HTERT RPE-1 (cell line): ENCODE results near the gene NQO2.
"Not testable (repeated sequence)": the region's sequence is repeated elsewhere in the genome, so short reads cannot be mapped to it uniquely, and the experiment has no call there.

Experiments
- in situ Hi-C: fragments of 300-500 bp; cut with MboI; formaldehyde crosslinking; loops from 4 replicates; pipeline ENCODE4 v1.14.3; 2020; ENCODE audit warnings: low sequenced_read_pairs

Gene NQO2

DNA sequence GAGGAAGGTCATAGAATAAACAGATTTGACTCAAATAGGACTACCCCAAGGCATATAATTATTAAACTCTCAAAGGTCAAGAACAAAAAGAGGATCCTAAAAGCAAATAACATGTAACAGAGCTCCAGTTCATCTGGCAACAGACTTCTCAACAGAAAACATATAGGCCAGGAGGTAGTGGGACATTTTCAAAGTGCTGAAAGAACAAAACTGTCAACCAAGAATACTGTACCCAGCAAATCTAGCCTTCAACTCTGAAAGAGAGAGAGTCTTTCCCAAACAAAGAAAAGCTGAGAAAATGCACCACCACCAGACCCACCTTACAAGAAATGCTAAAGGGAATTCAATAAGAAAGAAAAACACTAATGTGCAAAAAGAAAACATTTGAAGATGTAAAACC, 11.9 kb downstream of the NQO2 start:
- in situ Hi-C loops = no loop called here

DNA sequence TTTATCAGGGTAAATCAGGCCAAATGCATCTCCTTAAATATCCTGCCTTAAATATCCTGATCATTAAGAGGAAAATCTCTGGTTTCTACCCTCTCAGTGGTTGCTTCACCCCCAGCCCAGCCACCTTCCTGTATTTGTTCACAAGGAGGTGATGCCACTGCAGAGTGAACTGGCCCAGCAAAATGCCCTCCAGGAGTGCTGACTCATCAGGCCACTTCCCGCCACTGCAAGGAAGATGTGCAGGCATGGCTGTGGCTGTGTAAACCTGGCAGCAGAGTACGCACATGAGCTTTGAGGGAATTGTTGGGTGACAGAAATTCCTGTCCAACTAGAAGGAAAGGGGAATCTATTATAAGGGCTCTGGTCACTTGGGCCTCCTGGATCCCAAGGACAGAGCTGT, 13.8 kb downstream of the NQO2 start:
- in situ Hi-C loops = no loop called here

DNA sequence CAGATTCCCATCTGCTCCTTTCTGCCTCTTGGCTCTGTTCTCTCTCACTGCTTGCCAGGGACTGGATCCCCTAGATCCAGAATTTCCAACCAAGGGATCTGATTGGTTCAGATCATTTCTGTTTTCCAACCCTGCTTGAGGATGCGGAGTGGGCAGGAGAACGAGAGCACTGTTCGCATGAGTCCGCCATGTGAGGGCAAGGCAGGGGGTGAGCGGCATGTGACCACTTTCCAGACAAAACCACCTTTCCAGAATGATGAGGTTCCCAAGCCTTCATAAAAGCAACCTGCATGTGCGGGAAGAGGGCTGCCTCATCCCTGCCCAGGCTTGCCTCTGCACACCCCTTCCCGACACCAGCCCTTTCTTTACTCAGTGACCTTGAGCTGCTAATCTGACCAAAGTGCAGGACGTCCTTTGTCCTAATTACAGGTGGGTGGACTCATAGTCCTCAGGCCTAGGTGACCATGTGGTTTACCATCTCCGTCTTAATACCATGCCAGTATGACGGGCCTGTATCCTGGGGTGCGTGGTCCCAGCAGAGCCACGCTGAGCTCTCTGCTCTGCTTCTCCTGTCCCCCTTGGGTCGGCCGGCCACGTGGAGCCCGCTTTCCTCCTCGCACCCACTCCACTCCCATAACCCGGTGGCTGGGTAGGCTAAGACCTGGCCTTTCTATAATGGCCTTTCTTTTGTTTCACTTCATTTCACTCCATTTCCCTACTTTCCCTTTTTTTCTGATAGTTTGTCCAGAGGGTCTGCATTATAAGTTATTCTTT, 14.4 kb downstream of the NQO2 start:
- in situ Hi-C loops = no loop called here

DNA sequence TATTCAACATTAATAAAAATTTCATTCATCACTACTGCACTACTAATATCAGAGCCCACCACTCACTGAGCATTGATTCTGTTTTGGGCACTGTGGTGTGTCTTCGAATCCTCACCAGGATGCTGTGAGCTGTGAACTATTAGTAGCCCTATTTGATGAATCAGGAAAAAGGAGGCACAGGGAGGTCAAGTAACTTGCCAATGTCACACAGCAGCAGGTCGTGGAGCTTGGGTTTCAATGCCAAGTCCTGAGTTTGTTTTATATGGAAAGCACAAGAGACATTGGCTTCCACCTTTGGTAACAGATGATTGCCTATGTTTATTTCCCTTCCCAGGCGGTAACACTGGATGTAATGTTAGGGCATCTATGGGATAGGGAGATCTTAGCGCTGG, 15.0 kb downstream of the NQO2 start:
- in situ Hi-C loops = no loop called here

DNA sequence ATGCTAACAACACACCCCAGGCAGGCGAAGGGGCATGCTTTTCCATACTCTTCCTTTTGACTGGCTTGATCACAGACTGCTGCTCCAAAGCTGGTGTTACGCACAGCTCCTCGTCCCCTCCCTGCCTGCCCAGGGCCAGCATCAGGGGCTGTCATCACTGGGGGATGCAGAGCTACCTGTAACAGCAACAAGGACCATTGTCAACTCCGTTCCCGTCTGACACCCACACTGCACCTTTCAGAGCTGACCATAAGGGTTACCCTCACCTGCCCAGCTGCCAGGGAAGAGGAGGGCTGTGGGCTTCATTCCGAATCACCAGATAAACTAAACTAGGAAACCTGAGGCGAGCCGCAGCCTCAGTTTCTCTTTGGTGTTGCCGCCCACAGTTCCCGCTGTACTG, 15.4 kb downstream of the NQO2 start:
- in situ Hi-C loops = no loop called here

DNA sequence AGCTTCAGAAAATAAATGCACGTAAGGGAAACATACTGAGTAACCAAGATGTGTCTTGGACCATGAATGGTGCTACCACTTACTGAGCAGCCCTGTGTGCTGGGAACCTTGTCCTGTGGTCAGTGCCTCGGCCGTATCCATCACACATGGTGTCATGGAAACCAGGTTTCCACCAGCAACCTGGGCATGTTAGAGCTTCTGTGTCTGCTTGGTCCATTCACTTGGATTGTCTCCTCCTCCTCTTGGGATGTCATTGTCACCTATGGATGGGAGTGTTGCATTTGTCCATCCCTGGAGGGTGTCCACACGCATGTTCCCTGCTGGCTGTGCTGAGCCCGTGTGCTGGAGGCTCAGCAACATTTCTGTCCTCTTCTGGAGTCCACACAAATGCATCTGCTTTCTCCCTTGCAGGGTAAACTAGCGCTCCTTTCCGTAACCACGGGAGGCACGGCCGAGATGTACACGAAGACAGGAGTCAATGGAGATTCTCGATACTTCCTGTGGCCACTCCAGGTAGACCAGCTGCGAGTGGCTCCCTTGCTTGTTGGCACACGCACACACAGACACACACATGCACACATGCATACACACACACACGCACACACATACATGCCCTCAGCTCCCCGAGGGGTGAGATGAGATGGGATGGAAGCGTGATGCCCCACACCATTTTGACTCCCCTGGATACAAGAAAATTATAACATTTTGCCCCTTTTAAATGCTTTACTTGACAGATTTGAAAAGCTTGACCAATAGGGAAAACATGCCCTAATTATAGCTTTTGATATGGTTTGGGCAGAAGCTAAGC, 17.0 kb downstream of the NQO2 start:
- in situ Hi-C loops = no loop called here

DNA sequence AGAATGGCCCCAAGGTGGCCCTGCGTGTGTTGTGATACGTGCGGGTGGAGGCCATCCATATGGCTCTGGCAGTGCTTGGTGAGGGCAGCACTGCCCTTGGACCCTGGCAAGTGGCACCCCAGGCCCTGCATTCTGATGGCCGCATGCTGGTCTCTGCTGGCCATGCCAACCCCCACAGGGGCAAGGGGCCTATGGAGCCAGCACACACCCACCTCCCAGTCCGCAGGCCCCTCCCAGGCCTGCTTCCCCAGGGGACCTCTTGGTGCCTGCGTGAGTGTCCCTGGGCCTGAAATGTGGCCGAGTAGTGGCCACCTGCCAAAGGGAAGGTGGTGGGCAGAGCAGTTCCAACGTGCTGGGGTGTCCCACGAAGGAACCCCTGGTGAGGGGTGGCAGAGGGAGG, 17.6 kb downstream of the NQO2 start:
- in situ Hi-C loops = no loop called here

DNA sequence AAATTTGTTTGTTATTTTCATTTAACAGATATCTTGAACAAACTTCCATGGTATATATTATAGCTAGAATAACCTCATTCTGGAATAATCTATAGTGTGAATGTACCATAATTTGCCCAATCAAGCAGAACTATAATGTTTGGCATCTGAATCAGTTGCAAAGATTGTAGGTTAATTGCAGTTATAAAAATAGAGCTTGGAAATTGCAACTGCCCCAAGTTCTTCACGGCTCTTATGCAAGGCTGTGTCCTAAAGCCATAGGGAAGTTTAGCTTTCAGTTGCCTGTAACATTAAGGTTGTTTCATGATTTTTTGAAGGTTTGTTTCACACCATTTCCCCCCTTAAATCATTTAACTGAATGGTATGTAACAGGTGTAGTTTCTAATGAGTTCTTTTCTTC, 19.4 kb downstream of the NQO2 start:
- in situ Hi-C loops = no loop called here

DNA sequence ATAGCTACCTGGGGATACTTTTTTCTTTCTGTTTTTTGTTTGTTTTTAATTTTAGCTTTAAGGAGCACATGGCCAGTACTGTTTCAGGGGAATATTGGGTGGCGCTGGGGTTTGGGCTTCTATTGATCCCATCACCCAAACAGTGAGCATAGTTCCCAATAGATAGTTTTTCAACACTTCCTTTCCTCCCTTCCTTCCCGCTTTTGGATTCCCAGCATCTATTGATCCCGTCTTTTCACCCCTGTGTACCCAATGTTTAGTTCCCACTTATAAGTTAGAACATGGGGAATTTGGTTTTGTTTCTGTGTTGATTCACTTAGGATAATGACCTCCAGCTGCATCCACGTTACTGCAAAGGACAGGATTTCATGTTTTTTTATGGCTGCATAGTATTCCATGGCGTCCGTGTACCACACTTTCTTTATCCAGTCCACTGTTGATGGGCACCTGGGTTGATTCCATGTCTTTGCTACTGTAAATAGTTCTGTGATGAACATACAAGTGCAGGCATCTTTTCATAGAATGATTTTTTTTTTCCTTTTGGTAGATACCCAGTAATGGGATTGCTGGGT, 20.1 kb downstream of the NQO2 start:
- in situ Hi-C loops = no loop called here

DNA sequence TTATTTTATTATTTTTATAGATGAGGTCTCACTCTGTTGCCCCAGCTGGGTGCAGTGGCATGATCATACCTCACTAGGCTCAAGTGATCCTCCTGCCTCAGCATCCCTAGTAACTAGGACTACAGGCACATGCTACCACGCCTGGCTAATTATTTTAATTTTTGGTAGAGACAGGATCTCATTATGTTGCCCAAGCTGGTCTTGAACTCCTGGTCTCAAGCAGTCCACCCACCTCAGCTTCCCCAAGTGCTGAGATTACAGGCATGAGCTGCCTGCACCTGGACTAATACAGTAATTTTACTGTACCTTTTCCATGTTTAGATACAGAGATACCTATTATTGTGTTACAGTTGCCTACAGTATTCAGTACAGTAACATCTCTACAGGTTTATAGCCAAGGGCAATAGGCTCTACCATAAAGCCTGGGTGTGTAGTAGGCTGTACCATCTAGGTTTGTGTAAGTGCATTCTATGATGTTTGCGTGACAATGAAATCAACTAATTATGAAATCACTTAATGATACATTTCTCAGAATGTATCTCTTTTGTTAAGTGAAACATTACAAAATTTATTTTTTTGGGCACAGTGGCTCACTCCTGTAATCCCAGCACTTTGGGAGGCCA, 21.4 kb downstream of the NQO2 start:
- in situ Hi-C loops = not testable (repeated sequence)

DNA sequence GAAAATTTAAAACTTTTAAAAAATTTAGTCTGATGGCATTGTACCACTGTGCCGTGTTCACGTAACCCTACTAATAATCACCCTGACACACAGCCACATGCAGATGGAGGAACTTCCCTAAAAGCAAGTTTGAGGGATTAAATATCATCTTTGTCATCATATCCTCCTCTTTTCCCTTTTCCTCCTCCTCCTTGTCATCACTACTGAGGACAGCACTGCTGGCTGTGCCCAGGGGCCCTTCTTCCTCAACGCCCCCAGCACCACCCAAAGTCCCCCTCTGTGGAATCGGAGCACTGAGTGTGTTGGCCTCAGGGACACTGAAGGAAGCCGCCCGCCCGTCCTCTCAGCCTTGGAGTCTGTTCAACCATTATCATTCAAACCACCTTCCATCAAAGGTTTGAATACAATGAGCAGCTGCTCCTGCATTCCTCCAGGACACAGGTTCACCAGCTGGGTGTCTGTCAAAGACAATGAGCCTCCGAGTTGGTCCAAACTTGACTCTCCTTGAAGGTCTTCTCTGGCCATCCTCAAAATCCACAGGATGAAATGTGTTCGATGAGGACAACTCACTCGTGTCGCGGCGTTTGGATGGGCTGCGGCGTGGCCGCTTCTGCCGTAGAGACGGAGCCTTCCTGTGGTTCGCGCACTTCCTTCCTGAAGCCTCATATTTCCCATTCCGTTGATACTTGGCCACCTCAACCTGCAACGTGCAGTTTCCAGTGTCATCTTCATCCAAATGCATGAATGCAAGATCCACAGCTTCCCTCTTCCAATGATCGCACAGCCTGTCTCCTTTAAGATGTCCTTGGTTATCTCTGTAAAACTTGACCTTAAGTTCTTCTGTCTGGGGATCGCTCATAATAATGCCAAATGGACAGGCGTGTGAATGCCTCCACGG, 23.3 kb downstream of the NQO2 start:
- in situ Hi-C loops = no loop called here

DNA sequence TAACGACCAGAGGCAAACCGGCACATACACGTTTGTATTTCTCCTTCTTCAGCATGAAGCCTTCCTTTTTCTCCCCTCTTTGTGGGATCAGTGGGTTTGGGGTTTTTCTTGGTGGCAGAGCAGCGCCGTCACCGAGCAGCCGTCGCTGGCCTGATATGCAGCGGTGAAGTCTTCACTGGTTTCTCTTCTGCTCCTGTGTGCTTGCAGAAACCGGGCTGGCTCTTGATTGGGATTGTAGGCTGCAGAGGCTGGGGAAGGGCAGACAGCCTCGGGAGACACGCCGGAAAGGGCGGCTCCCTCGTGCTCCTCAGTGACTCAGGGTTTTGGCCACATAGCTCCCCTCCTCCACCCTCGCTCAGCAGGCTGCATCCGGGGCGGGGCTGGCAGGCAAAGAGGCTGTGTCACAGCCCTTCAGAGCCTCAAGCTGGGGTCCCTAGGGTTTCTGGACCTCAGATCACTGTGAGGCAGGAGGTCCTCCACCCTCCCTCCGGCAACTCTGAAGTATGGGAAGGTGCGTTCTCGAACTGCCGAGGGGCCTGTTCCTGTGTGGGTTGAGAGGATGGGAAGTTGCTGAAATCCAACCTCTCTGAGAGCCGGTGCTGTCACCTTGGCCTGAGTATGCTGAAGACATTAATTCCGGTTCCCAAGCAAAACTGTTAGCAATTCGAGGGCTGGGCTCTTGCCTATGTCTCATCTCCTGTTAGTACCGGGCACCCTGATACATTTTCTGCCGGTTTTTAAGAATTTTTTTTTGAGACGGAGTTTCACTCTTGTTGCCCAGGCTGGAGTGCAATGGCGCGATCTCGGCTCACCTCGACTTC, 24.2 kb downstream of the NQO2 start:
- in situ Hi-C loops = no loop called here

DNA sequence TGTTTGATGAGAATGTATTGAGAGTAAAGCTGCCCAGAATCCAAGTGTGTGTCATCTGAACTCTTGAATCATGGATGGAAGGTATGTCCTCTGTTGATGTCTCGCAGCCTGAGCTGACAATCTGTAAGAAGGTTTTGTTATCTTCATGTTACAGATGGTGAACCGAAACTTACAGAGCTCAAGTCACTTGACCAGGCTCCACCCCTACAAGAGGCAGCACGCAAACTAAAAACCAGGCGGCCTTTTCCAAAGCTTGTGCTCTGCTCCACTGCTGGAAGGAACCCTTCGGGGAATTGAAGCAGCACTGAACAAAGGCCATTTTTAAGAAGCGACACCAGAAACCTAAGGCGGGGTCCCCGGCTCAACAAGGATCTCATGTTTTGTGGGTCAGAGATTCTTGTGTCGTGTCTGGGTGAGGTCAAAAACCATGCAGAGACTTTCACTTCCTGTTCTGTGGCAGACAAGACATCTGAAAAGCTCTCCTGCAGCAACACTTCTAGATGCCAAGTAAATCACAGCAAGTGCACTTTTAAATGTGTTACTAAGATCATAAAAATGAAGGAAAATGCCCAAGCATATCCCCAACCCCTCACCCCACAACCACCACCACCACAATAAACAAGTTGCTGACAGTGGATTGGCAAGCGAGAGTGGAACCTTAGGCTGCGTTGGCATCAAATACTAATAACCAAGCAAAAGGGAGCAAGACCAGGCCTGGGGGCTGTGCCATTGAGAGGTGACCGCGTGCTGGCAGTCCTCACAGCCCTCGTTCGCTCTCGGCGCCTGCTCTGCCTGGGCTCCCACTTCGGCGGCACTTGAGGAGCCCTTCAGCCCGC, 27.3 kb downstream of the NQO2 start:
- in situ Hi-C loops = no loop called here

DNA sequence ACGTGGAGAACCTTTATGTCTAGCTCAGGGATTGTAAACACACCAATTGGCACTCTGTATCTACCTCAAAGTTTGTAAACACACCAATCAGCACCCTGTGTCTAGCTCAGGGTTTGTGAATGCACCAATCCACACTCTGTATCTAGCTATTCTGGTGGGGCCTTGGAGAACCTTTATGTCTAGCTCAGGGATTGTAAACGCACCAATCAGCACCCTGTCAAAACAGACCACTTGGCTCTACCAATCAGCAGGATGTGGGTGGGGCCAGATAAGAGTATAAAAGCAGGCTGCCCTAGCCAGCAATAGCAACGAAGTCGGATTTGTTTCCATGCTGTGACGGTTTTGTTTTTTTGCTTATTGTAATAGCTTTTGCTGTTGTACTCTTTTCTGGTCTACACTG, 28.5 kb downstream of the NQO2 start:
- in situ Hi-C loops = not testable (repeated sequence)

DNA sequence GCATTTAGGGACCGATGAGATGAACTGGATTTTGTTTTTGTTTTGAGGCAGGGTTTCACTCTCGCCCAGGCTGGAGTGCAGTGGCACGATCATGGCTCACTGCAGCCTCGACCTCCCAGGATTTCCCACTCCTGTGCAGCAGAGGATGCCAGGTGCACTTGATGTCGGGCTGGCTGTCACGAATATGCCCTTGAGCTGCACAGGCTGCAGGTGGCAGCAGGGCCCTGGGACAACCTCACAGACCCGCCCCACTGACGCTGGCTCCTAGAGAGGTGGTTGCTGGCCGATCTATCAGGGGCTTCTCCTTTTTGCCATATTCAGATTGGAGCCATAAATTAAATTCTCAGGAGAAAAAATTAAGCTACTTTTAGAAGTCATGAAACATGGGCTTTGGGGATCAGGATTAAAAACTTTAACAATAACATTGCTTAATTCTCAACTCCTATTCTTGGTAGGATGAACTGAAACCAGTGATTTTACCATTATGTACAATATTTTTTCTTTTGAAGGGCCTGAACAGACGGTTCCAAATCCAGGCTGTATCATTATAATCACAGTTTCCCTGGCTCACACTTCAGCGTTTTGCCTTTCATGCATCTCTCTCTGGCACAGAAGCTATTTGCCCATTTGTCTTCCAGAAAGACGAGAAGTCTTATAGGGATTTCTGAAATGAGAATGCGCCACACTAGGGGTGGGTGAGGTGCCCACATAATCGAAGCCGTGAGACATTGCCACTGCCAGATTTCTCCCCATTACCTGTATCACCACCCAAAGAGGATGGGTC, 32.4 kb downstream of the NQO2 start:
- in situ Hi-C loops = no loop called here

DNA sequence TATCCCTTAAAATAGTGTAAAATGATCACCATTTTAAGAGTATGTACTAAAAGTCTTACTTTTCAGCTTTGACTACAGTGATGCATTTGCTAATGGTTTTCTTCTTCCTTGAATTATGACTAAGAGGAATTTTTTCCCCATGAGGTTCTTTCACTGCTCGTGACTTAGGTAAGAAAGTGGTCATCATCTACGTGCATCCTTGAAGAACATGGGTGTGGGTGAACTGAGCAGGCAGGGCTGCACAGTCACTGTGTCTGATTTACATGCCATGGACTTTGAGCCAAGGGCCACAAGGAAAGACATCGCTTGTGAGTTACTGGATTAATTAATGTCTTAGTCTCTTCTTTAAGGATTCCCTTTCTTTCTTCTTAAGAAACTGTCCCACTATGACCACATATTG, 33.3 kb downstream of the NQO2 start:
- in situ Hi-C loops = no loop called here

DNA sequence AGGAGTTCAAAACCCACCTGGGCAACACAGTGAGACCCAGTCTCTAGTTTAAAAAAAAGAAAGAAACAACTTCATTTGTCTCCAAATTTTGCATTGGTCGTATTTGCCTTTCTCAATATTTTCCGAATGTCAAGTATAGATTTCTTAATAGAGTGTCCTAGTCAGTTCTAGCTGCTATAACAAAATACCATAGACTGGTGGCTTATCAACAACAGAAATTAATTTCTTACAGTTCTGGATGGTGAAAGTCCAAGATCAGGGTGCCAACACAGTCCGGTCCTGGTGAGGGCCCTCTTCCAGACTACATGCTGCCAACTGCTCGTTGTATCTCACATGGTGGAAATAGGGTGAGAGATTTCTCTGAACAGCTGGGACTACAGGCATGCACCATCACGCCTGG, 34.0 kb downstream of the NQO2 start:
- in situ Hi-C loops = no loop called here

DNA sequence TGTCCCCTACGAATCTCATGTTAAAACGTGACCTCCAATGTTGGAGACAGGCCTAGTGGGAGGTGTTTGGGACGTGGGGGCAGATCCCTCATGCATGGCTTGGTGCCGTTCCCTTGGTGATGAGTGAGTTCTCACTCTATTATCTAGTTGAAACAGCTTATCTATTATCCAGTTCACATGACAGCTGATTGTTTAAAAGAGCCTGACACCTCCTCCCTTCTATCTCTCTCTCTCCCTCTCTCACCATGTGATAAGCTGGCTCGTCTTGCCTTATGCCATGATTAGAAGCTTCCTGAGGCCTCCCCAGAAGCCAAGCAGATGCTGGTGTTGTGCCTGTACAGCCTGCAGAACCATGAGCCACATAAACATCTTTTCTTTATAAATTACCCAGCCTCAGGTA, 35.7 kb downstream of the NQO2 start:
- in situ Hi-C loops = no loop called here
